GM19455 (cell line): ENCODE data around the gene STK32C.

ENCODE experiments used
- ATAC-seq: cut with Tn5 transposase; IDR thresholded peaks from one replicate; pipeline ENCODE4 v1.9.1; 2021; ENCODE audit not compliant: unreplicated experiment

Gene STK32C

GRCh38 chr10:132236161-132236560 is 71.6 kb downstream of the STK32C start:
- no peak for ATAC-seq

GRCh38 chr10:132234860-132235259 is 72.9 kb downstream of the STK32C start:
- ATAC-seq, result no peak

GRCh38 chr10:132233501-132234085 is 74.2 kb downstream of the STK32C start:
- no peak for ATAC-seq

- no peak for ATAC-seq
These were observed 74.8 kb downstream of the STK32C start for GRCh38 chr10:132232981-132233380.

- ATAC-seq, result no peak
These were observed 75.5 kb downstream of the STK32C start for GRCh38 chr10:132232023-132232951.

- no peak for ATAC-seq
These were observed 76.1 kb downstream of the STK32C start for GRCh38 chr10:132231656-132232022.

GRCh38 chr10:132230557-132231210 is 77.1 kb downstream of the STK32C start:
- ATAC-seq, result no peak

- ATAC-seq, result peak; percentile 64
These were observed 77.8 kb downstream of the STK32C start for GRCh38 chr10:132229834-132230556.

GRCh38 chr10:132229096-132229495 is 78.7 kb downstream of the STK32C start:
- ATAC-seq, result no peak

- ATAC-seq, result no peak
These were observed 79.1 kb downstream of the STK32C start for GRCh38 chr10:132228616-132229015.

- no peak for ATAC-seq
These were observed 79.8 kb downstream of the STK32C start for GRCh38 chr10:132227851-132228390.

- ATAC-seq, result no peak
These were observed 81.0 kb downstream of the STK32C start for GRCh38 chr10:132226586-132227405.

- no peak for ATAC-seq
These were observed 81.9 kb downstream of the STK32C start for GRCh38 chr10:132225849-132226205.

- ATAC-seq, result no peak
These were observed 82.5 kb downstream of the STK32C start for GRCh38 chr10:132225073-132225848.

GRCh38 chr10:132224343-132225072 is 83.2 kb downstream of the STK32C start:
- ATAC-seq, result no peak

GRCh38 chr10:132223611-132224342 is 84.0 kb downstream of the STK32C start:
- no peak for ATAC-seq

GRCh38 chr10:132223156-132223590 is 84.6 kb downstream of the STK32C start:
- ATAC-seq, result peak; percentile 93

- ATAC-seq, result no peak
These were observed 85.0 kb downstream of the STK32C start for GRCh38 chr10:132222726-132223125.
